ENCODE results near the gene GBP4.

GRCh38 chr1:89243046-89243445 lies 44.3 kb upstream of the GBP4 start:
- TF ChIP-seq EP300 (IDR thresholded peaks at IDR 0.05; ENCODE audit: borderline replicate concordance in 1 of 2, low read depth in 1 of 2, low read length in 1 of 2) = no peak
- no peak for TF ChIP-seq FOSL2 (IDR thresholded peaks at IDR 0.05; ENCODE audit: borderline replicate concordance, low read depth)
- TF ChIP-seq RAD21 (IDR thresholded peaks at IDR 0.05; ENCODE audit: low read length) = no peak
- TF ChIP-seq CTCF (IDR thresholded peaks at IDR 0.05) = no peak
